ENCODE results near the gene CRELD2.

Gene CRELD2

DNA sequence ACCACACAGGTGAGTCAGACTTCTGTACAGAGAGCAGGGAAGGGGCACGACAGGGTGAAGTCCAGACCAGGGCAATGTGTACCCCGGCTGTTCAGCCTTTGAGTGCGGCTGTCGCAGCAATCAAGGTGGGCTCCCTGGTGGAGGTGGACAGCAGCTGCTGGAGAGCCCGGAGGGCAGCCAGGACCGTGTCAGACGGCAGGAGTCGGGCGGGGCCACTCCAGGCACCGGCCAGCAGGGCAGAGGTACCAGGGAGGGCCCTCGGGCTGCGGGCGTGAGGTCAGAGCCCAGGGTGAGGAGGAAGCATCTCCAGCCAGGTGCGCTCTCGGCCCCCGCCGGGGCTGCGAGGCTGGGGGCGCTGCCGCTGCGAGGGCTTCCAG lies 41.3 kb downstream of the CRELD2 start:
- no peak for DNase-seq

DNA sequence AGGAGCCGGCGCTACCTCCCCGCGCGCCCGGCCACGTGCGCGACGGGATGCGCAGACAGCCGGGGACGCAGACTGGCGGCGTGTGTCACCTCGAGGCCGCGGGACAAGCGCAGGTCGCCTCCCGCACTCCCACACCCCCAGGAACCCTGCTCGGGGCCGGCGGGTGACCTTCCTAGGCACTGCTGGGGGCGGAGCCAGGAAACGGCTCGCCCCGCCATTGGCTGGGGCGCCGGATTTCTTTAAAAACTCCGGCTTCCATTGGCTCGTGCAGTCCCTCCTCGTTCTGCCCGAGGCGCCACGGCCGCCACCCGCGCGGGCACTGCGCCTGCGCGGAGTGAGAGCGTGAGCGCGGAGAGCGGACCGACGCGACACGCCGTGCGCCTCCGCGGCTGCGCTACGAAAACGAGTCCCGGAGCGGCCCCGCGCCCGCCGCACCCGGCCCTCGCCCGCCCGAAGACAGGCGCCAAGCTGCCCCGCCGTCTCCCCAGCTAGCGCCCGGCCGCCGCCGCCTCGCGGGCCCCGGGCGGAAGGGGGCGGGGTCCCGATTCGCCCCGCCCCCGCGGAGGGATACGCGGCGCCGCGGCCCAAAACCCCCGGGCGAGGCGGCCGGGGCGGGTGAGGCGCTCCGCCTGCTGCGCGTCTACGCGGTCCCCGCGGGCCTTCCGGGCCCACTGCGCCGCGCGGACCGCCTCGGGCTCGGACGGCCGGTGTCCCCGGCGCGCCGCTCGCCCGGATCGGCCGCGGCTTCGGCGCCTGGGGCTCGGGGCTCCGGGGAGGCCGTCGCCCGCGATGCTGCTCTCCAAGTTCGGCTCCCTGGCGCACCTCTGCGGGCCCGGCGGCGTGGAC lies 41.9 kb downstream of the CRELD2 start, which contains the start of gene PIM3:
TSS of gene PIM3 (plus strand) at position 614 of the 846 bp plus-strand sequence. CDS start at position 790, 176 bp downstream.
- peak; percentile 96 for DNase-seq

DNA sequence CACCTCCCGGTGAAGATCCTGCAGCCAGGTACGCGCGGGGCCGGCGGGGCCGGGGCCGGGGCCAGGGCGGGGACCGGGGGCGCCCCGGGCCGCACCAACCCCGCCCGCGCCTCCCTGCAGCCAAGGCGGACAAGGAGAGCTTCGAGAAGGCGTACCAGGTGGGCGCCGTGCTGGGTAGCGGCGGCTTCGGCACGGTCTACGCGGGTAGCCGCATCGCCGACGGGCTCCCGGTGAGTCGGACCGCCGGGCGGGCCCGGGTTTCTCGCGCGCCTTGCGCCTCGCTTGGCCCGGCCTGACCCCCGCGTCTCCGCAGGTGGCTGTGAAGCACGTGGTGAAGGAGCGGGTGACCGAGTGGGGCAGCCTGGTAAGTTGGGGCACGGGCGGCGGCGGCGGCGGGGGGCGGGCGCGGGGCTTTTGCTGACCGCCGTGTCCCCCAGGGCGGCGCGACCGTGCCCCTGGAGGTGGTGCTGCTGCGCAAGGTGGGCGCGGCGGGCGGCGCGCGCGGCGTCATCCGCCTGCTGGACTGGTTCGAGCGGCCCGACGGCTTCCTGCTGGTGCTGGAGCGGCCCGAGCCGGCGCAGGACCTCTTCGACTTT lies 42.7 kb downstream of the CRELD2 start:
- DNase-seq = no peak

DNA sequence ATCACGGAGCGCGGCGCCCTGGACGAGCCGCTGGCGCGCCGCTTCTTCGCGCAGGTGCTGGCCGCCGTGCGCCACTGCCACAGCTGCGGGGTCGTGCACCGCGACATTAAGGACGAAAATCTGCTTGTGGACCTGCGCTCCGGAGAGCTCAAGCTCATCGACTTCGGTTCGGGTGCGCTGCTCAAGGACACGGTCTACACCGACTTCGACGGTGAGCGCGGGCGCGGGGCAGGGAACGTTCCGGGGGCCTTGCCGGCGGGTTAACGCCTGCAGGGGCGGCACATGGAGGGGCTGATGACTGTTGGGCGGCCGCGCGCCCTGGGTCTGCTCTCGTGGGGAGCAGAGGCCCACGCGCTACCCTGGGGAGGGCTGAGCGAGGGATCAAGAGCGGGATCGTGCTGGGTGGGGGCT lies 43.2 kb downstream of the CRELD2 start:
- DNase-seq = no peak

DNA sequence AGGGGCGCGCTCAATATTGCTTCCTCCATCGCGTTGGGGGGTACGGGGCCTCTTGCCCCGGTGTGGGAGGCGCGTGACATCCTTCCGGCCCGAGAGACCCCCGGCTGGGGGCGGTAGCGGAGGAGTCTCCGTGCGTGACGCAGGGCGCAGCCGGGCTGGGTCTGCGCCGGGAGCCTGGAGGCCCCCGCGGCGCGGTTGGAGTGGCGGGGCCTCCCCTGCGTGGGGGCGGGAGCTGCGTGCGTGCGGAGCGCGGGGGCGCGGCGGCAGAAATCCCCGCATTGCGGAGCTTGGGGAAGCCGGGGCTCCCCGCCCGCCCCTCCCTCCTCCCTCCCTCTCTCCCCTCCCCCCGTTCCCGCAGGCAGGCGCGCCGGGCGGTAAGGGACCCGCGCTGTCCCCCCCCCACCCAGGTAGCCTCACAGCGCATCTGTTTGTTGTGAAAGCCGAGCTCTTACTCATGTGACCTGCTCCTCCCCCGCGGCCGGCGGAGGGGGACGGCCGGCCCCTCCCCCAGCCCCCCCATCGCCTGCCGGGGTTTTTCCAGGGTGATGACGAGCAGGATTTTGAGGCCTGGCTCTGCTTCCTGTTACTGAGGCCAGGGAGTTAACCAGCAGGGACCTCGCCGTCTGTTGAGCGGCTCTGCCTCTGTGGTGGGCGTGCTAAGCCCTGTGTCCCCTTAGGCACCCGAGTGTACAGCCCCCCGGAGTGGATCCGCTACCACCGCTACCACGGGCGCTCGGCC lies 43.7 kb downstream of the CRELD2 start:
- DNase-seq = peak; percentile 34

DNA sequence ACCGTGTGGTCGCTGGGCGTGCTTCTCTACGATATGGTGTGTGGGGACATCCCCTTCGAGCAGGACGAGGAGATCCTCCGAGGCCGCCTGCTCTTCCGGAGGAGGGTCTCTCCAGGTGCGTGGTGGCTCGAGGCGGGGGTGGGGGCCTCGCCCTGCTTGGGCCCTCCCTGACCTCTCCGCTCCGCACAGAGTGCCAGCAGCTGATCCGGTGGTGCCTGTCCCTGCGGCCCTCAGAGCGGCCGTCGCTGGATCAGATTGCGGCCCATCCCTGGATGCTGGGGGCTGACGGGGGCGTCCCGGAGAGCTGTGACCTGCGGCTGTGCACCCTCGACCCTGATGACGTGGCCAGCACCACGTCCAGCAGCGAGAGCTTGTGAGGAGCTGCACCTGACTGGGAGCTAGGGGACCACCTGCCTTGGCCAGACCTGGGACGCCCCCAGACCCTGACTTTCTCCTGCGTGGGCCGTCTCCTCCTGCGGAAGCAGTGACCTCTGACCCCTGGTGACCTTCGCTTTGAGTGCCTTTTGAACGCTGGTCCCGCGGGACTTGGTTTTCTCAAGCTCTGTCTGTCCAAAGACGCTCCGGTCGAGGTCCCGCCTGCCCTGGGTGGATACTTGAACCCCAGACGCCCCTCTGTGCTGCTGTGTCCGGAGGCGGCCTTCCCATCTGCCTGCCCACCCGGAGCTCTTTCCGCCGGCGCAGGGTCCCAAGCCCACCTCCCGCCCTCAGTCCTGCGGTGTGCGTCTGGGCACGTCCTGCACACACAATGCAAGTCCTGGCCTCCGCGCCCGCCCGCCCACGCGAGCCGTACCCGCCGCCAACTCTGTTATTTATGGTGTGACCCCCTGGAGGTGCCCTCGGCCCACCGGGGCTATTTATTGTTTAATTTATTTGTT lies 44.6 kb downstream of the CRELD2 start:
- no peak for DNase-seq

DNA sequence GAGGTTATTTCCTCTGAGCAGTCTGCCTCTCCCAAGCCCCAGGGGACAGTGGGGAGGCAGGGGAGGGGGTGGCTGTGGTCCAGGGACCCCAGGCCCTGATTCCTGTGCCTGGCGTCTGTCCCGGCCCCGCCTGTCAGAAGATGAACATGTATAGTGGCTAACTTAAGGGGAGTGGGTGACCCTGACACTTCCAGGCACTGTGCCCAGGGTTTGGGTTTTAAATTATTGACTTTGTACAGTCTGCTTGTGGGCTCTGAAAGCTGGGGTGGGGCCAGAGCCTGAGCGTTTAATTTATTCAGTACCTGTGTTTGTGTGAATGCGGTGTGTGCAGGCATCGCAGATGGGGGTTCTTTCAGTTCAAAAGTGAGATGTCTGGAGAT lies 45.2 kb downstream of the CRELD2 start:
- no peak for DNase-seq

DNA sequence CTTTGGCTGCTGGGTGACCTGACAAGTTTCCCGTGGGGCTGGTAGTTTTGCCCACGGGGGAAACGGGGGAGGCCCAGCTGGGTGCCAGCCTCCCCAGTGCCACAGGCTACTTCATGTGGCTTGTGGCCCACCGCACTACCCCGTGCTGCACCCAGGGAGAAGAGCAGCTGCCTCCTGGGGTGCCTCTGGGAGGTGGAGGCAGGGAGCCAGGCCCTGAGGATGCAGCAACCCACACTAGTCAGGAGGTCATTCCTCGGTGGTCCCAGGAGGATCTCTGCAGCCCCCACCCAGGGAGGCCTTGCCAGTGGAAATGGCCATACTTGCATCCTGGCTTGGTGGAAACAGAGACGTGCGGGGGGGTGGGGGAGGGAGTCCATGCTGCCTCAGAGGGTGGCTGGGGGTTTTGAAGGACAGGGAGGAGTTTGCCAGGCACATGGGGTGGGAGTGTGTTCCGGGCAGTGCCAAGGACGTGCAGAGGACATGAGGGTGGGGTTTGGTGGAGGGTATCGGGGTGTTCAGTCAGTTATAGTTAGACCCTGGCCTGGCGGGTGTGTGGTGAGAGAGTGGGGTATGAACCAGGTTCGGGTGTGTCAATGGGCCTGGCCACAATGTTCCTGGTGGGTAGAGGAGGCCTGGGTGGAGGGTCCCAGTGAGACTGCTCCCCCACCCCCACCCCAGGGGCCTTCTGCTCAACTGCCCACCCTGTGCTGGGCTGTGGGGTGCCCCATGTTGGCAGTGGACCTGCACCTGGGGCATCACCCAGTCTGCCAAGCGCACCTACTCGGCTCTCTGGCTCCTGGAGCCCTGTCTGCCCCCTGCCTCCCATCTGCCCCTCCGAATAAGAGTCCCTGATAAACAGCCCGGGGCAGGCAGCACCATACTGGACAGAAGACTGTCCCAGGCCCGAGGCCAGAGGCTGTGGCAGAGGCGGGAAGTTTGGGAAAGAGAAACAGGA lies 46.0 kb downstream of the CRELD2 start:
- DNase-seq = no peak

DNA sequence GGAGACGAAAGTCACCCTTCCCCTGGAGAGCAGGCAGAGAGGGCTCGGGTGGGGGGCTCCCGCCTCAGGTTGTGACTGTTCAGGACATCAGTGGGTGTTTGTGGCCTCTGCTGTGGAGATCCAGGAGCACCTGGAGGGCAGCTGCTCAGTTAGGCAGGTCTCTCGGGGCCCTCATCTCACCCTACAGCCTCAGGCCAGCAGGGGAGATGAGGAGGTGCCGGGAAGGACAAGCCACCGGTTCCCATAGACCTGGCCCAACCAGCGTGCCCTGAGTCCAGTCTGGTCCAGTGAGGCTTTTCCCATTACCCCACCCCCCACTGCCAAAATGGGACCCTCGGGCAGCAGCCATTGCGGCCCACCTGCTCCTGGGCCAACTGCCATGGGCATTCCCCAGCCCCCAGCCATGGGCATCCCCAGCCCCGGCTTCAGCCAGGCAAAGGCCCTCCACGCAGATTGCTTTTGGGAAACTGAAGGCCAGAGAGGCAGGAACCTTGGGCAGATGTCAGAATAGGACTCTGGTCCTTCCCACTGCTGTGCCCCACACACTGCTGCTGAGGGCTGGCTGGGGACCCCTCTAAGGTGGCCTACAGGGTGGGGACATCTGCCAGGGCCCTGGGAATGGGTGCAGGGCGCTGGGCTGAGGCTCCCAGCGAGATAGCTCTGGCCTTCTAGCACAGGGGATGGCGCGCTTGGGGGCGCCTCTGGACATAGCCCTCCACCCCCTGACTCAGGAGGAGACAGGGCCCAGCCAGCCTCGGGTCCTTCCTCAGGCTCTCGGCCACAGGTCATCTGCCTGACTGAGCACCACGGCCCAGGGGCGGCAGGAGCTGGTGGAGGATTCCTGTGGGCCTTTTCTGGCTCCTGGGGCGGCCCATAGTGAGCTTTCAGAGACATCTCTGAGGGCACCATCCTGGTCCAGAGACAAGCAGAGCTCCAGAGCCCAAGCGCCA lies 46.9 kb downstream of the CRELD2 start:
- DNase-seq = no peak

DNA sequence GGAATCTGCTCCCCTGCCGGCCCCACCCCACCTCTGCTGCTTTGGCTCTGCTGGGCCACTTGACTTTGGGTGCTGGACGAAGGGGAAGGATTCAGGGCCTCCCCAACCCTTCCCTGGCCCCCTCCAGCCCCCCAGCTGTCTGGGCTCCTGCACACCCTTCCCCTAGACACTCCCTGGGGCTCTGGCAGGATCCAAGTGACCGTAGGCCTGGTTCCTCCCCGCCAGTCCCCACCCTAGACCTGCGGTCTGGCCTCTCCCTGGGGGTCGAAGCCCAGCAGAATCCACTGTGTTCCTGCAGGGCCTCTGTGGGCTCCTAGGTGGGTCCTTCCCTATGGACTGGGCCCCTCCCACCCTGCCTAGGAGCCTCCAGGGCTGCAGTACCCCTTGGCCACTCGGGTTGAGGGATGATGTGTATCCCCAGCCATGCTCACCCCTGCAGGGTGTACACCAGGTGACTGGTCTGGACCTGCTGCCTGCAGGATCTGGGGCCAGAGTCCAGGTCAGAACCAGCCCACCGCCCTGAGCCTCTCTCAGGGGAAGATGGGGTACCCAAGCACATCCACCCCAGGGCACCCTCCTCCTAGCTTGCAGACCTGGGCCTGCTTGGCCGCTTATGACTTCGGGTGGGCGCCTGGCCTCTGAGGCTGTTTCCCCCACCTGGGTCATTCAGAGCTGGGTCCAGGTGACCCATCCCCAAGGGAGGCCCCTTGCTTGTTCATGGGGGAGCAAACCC lies 47.8 kb downstream of the CRELD2 start:
- no peak for DNase-seq

DNA sequence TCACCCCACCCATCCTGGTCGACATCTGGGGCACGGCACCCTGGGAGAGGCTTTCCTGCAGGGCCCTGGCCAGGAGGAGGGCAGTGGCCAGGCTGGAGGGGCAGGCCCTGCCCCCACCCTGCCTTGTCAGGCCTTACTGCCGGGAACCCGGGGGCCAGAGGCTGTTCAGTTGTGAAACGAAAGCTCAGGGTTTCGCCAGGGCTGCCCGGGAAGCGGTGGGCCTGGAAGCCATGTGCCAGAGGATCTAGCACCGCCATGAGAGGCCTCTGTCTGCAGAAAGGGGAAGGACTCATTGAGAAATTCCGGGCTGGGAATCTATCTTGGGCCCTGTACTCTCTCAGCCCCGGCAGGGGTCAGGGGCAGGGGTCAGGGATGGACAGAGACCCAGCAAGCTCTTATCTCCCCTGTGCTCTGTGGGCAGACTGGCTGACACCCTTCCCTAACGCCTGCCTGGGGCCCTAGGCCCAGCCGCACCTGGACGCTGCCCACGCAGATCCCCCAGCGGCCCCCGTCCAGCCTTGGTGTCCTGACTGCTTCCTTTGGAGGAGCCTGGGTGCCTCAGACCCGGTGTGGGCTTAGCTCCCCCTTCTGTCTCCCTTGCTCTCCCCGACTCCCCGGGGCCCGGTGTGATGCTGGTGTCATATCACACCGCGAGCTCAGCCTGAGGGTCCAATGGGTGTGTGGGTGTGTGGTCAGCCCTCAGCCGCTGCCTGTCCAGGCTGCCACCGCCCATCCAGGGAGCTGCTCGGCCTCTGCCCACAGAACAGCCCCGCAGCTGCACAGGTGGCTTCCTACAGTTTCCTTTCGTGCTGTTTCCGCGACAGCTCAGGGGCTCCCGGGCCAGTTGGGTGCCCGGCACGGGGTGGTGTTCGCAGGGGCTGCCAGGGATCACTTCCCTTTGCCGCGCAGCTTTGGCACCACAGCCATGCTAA lies 48.6 kb downstream of the CRELD2 start:
- DNase-seq = no peak

DNA sequence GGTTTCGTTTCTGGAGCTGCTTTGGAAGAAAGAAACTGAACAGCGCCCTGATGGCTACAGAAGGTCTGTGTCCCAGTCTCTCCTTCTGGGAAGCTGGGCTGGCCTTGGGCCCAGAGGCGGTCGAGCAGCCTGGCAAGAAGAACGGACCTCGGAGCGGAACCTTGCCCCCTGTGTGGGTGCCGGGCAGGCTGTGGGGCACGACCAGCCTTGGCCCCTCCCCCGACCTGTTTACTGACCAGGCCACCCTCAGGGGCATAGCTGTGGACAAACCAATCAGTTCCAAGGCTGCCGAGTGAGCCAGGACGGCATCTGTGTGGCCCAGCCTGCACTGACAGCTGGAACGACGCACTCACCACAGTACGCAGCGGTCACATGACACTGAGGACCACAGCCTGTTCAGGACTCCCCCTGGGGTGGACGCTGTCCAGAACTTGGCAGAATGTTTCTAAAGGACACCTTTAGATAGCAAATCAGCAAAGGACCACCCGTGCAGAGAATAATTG lies 49.3 kb downstream of the CRELD2 start:
- DNase-seq = no peak

DNA sequence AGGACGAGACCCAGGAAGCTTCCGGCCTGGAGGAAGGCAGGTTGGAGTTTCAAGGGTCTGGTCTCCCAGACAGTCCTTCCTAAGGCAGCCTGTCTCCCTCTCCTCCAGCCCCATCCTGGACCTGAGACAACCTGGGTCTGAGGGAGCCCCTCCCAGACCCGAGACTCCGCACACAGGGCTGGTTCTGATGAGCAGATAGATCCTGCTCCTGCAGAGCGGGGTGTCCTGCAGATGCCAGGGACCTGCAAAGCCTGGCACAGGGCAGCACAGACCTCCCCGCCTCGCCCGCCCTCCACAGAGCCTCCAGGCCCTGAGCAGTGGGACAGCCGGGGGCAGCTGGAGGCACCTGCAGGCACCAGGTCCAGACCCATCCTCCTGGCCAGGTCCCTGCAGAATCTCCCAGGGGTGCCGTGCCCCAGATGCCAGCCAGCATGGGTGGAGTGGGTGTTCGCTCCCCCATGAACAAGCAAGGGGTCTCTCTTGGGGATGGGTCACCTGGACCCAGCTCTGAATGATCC lies 49.9 kb downstream of the CRELD2 start:
- DNase-seq = no peak

DNA sequence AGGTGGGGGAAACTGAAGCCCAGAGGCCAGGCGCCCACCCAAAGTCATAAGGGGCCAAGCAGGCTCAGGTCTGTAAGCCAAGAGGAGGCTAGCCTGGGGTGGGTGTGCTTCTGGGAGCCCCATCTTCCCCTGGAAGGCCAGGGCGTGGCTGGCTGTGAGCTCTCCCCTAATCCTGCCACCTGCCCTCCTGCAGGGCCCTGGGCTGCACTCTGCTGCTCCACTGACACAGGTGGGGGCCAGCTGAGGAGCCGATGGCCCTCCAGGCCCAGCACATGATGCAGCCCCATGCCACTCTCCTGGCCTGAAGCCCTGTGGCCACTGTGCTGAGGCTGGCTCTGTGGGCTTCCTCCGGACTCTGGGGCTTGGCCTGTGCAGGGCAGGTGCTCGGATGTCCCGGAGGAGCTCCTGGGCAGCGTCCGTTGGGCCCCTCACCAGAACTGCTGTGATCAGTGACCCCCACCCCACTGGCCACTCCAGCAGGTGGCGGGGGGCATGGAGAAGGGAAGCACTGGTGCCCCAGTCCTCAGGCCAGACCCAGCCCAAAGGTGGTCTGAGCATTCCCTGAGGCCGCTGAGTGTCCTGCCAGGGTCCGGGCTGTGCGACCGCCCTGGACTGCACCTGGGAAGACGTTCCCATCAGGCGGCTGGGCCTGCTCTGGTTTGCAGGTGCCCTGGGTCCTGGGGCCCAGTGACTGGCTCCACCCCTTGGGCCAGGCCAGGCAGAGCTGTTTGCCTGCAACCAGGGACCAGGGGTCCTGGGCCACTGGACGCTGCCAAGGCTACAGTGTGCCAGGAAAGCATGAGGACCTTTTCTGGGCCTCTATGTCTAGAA lies 50.6 kb downstream of the CRELD2 start:
- no peak for DNase-seq

DNA sequence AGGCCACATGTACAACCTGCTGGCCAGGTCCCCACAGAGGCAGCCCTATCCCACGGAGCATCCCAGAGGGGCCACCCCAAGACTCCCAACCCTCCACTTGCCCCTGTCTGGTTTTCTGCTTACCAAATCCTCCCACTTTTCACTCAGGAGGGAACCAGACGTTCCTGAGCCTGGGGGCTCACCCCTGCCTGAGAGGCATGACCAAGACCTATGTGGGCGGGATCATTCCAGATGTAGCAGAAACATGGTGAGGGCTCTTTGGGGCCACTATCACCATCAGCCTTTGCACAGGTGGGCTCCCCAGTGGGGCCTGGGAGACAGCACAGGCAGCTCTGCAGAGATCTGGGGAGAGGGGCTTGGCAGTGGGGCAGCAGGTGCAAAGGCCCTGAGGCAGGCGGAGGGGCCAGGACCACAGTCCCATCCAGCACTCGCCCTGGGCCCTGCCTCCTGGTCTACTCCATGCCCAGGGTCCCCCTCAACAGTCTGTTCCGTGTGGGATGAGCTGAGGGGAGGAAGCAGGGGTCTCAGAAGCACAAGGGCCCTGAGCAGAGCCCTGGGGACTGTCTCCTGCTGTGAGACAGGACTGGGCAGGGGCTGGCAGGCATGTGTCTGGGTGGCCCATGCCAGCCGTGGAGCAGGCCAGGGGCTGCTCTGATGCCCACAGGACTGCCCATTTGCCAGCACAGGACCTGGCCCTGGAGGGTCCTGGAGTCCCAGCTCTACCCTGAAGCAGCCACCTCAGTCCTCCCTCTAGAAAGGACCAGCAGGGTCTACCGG lies 51.5 kb downstream of the CRELD2 start:
- no peak for DNase-seq

DNA sequence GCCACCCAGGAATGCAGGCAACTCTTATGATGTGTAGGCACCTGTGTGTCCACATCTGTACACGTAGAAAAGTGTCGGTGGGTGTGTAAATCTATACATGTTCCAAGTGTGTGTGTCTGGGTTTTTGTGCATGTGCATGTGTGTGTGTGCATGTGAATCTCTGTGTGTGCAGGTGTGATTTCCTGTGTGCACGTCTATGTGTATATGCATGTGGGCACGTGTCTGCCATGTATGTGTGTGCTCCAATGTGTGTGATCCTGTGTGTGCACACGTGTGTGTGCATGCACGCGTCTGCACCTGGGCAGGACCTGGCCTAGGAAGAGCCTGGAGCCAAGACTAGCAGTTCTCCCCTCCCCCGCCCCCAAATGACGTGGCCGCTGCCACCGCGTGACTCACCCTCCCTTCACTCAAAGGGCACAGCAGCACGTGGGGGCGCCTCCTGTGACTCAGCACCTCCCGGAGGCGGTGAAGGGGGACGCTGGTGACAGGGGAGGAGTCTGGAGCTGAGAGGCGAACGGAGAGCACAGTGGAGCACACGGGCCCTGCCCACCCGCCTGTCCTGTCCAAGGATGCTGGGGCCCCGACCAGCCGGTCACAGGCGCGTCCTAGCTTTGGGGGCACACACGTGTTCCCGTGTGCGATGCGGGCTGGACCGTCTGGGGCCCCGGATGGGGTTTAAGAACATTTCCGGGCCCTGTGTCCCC lies 52.2 kb downstream of the CRELD2 start:
- DNase-seq = peak; percentile 94
